Loucy (cell line): Measurements from ENCODE around the gene EP400.
"Not testable (repeated sequence)": the region's sequence is repeated elsewhere in the genome, so short reads cannot be mapped to it uniquely, and the experiment has no call there.

Experiments
- H2AFZ ChIP-seq: fragments of 200-600 bp; sonication (generic); 2 replicates; pipeline ENCODE4 v1.6.0; 2016; ENCODE audit warnings: antibody characterized with exemption, mild to moderate bottlenecking, low read length, moderate library complexity
- H3F3A ChIP-seq: fragments of 200-600 bp; 2 replicates; pipeline ENCODE4 v1.6.0; 2016; ENCODE audit warnings: antibody characterized with exemption, low read depth, mild to moderate bottlenecking
- H3K27me3 ChIP-seq: fragments of 200-600 bp; sonication (generic); 2 replicates; pipeline ENCODE4 v1.6.1; 2014; ENCODE audit warnings: low read length, mild to moderate bottlenecking; ENCODE audit not compliant: insufficient read depth, poor library complexity, severe bottlenecking
- H3K36me3 ChIP-seq: fragments of 200-600 bp; sonication (generic); 2 replicates; pipeline ENCODE4 v1.6.1; 2016; ENCODE audit warnings: low read length; ENCODE audit not compliant: insufficient read depth
- H3K4me1 ChIP-seq: fragments of 200-600 bp; sonication (generic); 2 replicates; pipeline ENCODE4 v1.5.1; 2014; ENCODE audit warnings: low read length, mild to moderate bottlenecking; ENCODE audit not compliant: insufficient read depth, poor library complexity, severe bottlenecking
- H3K4me2 ChIP-seq: fragments of 200-600 bp; sonication (generic); 2 replicates; pipeline ENCODE4 v1.6.0; 2014; ENCODE audit warnings: antibody characterized with exemption, low read length, low read depth, mild to moderate bottlenecking; ENCODE audit not compliant: poor library complexity, severe bottlenecking
- H3K4me3 ChIP-seq: fragments of 200-600 bp; sonication (generic); 2 replicates; pipeline ENCODE4 v1.5.1; 2014; ENCODE audit warnings: low read length, mild to moderate bottlenecking, mixed read lengths; ENCODE audit not compliant: poor library complexity, severe bottlenecking
- H3K79me2 ChIP-seq: fragments of 200-600 bp; sonication (generic); 2 replicates; pipeline ENCODE4 v1.6.1; 2014; ENCODE audit warnings: low read length; ENCODE audit not compliant: insufficient read depth
- H3K9ac ChIP-seq: fragments of 200-600 bp; sonication (generic); 2 replicates; pipeline ENCODE4 v1.6.0; 2014; ENCODE audit warnings: mild to moderate bottlenecking, low read depth, low read length, moderate library complexity; ENCODE audit not compliant: poor library complexity, severe bottlenecking
- H3K9me2 ChIP-seq: fragments of 200-600 bp; sonication (generic); replicated peaks from 2 replicates; pipeline ENCODE4 v1.6.1; 2016; ENCODE audit warnings: low read depth, low read length, mixed read lengths
- H3K9me3 ChIP-seq: fragments of 200-600 bp; sonication (generic); 2 replicates; pipeline ENCODE4 v1.6.1; 2014; ENCODE audit warnings: mild to moderate bottlenecking, antibody characterized with exemption, low read length, low read depth; ENCODE audit not compliant: insufficient read depth
- H4K20me1 ChIP-seq: fragments of 200-600 bp; sonication (generic); 2 replicates; pipeline ENCODE4 v1.6.0; 2014; ENCODE audit warnings: antibody characterized with exemption, low read length, mild to moderate bottlenecking; ENCODE audit not compliant: insufficient read depth, poor library complexity, severe bottlenecking
- EZH2phosphoT487 ChIP-seq: fragments of 200-600 bp; IDR thresholded peaks from 2 replicates; pipeline ENCODE4 v1.6.1; 2018; ENCODE audit warnings: antibody characterized with exemption, mild to moderate bottlenecking, moderate library complexity, borderline replicate concordance
- TF ChIP-seq, protein P1 (sequence below): fragments of 200-600 bp; sonication (generic); conservative IDR thresholded peaks from 2 replicates; pipeline ENCODE4 v1.5.1; 2014; ENCODE audit warnings: mild to moderate bottlenecking, antibody characterized with exemption, low read length

Gene EP400

DNA sequence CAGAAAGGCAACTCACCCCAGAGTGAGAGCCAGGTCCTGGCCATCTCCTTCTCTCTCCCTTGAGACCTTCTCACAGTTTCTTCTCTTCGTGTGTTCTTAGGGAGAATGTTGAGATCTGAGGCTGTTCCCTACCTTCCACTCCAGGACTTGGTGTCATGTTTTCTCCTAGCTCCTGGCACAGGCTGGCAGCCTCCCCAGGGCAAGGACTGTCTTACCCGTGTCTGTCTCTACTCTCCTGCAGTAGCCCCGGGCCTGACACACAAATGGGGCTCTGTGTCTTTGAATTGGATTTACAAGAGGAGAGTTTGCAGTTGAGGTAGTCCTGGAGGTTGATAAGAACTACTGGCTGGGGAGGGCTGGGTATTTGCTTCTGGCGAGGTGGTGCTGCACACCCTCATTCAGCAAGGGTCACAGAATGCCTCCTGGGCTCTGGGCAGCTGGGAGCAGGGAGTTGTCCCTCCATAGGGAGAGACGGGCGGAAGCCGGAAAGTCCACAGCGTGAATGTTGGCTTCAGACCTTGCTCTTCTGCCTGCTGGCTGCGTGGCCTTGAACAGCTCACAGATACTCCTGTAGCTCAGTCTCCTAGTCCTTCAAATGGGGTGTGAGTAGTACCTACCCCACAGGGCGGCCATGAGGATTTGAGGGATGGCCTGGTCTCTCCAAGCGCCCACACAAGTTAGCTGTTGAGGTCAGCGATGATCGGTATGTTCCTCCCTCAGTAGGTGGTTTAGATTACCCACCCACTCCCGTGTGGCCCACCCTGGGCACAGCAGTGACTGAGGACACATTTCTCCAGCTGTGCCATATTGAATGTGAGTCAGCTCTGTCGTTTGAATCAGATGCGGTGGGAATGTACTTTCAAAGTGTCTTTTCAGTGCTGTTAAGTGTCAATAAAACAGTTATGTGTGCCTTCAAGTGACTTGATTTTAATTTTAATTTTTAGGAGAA is 10.2 kb downstream of the EP400 start:
- TF ChIP-seq, protein P1, sequence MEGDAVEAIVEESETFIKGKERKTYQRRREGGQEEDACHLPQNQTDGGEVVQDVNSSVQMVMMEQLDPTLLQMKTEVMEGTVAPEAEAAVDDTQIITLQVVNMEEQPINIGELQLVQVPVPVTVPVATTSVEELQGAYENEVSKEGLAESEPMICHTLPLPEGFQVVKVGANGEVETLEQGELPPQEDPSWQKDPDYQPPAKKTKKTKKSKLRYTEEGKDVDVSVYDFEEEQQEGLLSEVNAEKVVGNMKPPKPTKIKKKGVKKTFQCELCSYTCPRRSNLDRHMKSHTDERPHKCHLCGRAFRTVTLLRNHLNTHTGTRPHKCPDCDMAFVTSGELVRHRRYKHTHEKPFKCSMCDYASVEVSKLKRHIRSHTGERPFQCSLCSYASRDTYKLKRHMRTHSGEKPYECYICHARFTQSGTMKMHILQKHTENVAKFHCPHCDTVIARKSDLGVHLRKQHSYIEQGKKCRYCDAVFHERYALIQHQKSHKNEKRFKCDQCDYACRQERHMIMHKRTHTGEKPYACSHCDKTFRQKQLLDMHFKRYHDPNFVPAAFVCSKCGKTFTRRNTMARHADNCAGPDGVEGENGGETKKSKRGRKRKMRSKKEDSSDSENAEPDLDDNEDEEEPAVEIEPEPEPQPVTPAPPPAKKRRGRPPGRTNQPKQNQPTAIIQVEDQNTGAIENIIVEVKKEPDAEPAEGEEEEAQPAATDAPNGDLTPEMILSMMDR: no peak
- TF ChIP-seq EZH2phosphoT487: no peak
- Histone ChIP-seq H3K79me2 (peaks cover 87% of the 10 kb centered on the region), H3K9me2 (no peaks in the 10 kb centered on the region), H3K9me3 (no peaks in the 10 kb centered on the region), H3K9ac (no peak overlapping the region), H3K4me1 (peaks cover 32% of the 10 kb centered on the region), H3F3A (no peaks in the 10 kb centered on the region), H3K36me3 (peaks cover 29% of the 10 kb centered on the region; the same call in 1 of the 2 replicates), H2AFZ (no peak overlapping the region), H3K4me3 (no peak overlapping the region), H4K20me1 (peaks cover 59% of the 10 kb centered on the region), H3K4me2 (no peak overlapping the region), H3K27me3 (no peaks in the 10 kb centered on the region)

DNA sequence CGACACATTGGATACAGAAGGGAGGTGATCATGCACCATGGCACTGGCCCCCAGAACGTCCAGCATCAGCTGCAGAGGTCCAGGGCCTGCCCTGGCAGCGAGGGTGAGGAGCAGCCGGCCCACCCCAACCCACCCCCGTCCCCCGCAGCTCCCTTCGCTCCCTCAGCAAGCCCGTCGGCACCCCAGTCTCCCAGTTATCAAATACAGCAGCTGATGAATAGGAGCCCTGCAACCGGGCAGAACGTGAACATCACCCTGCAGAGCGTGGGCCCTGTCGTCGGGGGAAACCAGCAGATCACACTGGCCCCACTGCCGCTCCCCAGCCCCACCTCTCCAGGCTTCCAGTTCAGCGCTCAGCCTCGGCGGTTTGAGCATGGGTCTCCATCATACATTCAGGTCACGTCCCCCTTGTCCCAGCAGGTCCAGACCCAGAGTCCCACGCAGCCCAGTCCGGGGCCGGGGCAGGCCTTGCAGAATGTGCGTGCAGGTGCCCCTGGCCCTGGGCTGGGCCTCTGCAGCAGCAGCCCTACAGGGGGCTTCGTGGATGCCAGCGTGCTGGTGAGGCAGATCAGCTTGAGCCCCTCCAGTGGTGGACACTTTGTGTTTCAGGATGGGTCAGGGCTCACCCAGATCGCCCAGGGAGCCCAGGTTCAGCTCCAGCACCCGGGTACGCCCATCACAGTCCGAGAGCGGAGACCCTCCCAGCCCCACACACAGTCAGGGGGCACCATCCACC is 11.0 kb downstream of the EP400 start:
- H3K4me1 ChIP-seq: peaks cover 33% of the 10 kb centered on the region
- not testable (repeated sequence) for H2AFZ ChIP-seq, H3F3A ChIP-seq, H3K9me2 ChIP-seq, H3K4me2 ChIP-seq, H3K27me3 ChIP-seq, H3K9ac ChIP-seq, H3K9me3 ChIP-seq, H3K4me3 ChIP-seq
- H3K36me3 ChIP-seq: peaks cover 36% of the 10 kb centered on the region; the same call in 1 of the 2 replicates
- H3K79me2 ChIP-seq: peaks cover 87% of the 10 kb centered on the region
- H4K20me1 ChIP-seq: peaks cover 56% of the 10 kb centered on the region

DNA sequence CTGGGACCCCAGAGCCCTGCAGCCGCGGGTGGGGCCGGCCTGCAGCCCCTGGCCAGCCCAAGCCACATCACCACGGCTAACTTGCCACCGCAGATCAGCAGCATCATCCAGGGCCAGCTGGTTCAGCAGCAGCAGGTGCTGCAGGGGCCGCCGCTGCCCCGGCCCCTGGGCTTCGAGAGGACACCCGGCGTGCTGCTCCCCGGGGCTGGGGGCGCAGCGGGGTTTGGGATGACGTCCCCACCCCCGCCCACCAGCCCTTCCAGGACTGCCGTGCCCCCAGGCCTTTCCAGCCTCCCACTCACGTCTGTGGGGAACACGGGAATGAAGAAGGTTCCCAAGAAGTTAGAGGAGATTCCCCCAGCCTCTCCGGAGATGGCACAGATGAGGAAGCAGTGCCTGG is 11.6 kb downstream of the EP400 start:
- not testable (repeated sequence) for H3K27me3 ChIP-seq, H3K4me2 ChIP-seq, H3K4me3 ChIP-seq, H3F3A ChIP-seq, H3K9me3 ChIP-seq, H3K9me2 ChIP-seq, H3K9ac ChIP-seq, H2AFZ ChIP-seq
- Histone ChIP-seq H3K79me2 (peaks cover 87% of the 10 kb centered on the region), H3K36me3 (peaks cover 37% of the 10 kb centered on the region; the same call in 1 of the 2 replicates), H3K4me1 (peaks cover 33% of the 10 kb centered on the region), H4K20me1 (peaks cover 54% of the 10 kb centered on the region)

DNA sequence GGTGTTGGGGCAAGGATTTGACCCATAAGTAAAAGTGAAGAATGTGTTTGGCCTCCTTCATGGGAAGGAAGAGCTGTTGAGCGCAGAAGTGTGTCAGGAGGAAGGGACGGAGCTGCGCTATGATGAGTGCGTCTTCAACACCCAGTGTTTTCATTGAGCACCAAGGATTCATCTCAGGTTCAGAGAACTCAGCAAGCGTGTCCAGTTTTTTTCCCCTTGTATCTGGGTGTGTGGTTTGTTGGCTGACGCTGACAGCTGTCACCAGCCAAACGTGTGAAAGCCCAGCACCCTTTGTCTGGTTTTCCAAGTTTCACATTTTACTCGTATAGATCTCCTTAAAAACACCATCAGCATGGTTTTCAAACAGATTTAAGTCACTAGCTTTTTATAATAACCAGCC is 12.3 kb downstream of the EP400 start:
- Histone ChIP-seq H3K36me3 (peaks cover 37% of the 10 kb centered on the region; the same call in 1 of the 2 replicates), H3K4me1 (peaks cover 33% of the 10 kb centered on the region), H3K4me3 (no peak overlapping the region), H3K9ac (no peak overlapping the region), H2AFZ (no peak overlapping the region), H3K9me3 (no peaks in the 10 kb centered on the region), H3K9me2 (no peaks in the 10 kb centered on the region), H3K4me2 (peak overlapping the region; percentile 30), H3K27me3 (no peaks in the 10 kb centered on the region), H3K79me2 (peaks cover 87% of the 10 kb centered on the region), H4K20me1 (peaks cover 46% of the 10 kb centered on the region), H3F3A (no peaks in the 10 kb centered on the region)
- TF ChIP-seq, protein P1: no peak
- no peak for TF ChIP-seq EZH2phosphoT487
